ENCODE data around the gene PTH1R.

DNA sequence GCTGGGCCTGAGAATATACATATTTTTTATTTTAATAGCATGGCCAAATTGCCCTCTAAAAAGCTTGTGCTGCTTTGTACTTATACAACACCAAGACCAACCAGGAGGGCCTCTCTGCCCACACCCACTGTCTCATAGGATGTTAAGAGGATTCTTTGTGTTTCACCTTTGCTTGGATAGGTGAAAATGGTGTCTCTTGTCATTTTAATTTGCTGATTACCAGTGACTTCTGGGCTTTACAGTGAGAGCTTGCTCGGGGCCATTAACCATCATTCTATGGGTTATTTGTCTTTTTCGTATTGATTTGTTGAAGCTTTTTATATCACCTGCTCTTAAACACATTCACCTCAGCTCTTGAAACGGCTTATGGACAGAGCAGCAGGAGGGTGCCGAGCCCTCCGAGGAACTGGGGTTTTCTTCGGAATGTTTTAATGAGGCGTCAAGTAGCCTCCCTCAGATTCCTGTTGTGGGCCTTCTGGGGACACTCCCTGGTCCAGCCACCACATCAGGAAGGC lies 10.5 kb downstream of the PTH1R start:
- TF ChIP-seq, protein P1, sequence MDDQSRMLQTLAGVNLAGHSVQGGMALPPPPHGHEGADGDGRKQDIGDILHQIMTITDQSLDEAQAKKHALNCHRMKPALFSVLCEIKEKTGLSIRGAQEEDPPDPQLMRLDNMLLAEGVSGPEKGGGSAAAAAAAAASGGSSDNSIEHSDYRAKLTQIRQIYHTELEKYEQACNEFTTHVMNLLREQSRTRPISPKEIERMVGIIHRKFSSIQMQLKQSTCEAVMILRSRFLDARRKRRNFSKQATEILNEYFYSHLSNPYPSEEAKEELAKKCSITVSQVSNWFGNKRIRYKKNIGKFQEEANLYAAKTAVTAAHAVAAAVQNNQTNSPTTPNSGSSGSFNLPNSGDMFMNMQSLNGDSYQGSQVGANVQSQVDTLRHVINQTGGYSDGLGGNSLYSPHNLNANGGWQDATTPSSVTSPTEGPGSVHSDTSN (IDR thresholded peaks at IDR 0.05) = no peak
- TF ChIP-seq GABPA (IDR thresholded peaks at IDR 0.05; ENCODE audit: low read depth) (no peak), ELF1 (IDR thresholded peaks at IDR 0.05) (no peak), SIN3A (IDR thresholded peaks at IDR 0.05; ENCODE audit: borderline replicate concordance, low read depth, low read length) (no peak), MAX (IDR thresholded peaks at IDR 0.05; ENCODE audit: low read depth) (no peak), EZH2phosphoT487 (IDR thresholded peaks at IDR 0.05; ENCODE audit: borderline replicate concordance, low read depth) (no peak), NRF1 (IDR thresholded peaks at IDR 0.05; ENCODE audit: low read depth, low read length) (no peak), NFIC (IDR thresholded peaks at IDR 0.05; ENCODE audit: borderline replicate concordance) (no peak), EP300 (IDR thresholded peaks at IDR 0.05; ENCODE audit: borderline replicate concordance in 1 of 2, low read depth in 1 of 2, low read length in 1 of 2) (no peak)
- TF ChIP-seq, protein P2, sequence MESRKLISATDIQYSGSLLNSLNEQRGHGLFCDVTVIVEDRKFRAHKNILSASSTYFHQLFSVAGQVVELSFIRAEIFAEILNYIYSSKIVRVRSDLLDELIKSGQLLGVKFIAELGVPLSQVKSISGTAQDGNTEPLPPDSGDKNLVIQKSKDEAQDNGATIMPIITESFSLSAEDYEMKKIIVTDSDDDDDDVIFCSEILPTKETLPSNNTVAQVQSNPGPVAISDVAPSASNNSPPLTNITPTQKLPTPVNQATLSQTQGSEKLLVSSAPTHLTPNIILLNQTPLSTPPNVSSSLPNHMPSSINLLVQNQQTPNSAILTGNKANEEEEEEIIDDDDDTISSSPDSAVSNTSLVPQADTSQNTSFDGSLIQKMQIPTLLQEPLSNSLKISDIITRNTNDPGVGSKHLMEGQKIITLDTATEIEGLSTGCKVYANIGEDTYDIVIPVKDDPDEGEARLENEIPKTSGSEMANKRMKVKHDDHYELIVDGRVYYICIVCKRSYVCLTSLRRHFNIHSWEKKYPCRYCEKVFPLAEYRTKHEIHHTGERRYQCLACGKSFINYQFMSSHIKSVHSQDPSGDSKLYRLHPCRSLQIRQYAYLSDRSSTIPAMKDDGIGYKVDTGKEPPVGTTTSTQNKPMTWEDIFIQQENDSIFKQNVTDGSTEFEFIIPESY (IDR thresholded peaks at IDR 0.05; ENCODE audit: borderline replicate concordance, low read depth) = no peak
- TF ChIP-seq, protein P3, sequence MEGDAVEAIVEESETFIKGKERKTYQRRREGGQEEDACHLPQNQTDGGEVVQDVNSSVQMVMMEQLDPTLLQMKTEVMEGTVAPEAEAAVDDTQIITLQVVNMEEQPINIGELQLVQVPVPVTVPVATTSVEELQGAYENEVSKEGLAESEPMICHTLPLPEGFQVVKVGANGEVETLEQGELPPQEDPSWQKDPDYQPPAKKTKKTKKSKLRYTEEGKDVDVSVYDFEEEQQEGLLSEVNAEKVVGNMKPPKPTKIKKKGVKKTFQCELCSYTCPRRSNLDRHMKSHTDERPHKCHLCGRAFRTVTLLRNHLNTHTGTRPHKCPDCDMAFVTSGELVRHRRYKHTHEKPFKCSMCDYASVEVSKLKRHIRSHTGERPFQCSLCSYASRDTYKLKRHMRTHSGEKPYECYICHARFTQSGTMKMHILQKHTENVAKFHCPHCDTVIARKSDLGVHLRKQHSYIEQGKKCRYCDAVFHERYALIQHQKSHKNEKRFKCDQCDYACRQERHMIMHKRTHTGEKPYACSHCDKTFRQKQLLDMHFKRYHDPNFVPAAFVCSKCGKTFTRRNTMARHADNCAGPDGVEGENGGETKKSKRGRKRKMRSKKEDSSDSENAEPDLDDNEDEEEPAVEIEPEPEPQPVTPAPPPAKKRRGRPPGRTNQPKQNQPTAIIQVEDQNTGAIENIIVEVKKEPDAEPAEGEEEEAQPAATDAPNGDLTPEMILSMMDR (IDR thresholded peaks at IDR 0.05) = no peak

Data from SK-N-SH (cell line).